Measurements from ENCODE around the gene PPIL1. TPM values are rescaled to one million over a fixed set of nuclear protein-coding genes. Genes with fewer than 3 reads are reported as not detected.

PPIL1 gene
- total and polyA plus RNA-seq, 10 of the 15 experiments (the other 5 are each of a cell fraction or from before 2014, with no cell fraction given), result 39.5 to 95.8 (median 70.5) TPM

DNA sequence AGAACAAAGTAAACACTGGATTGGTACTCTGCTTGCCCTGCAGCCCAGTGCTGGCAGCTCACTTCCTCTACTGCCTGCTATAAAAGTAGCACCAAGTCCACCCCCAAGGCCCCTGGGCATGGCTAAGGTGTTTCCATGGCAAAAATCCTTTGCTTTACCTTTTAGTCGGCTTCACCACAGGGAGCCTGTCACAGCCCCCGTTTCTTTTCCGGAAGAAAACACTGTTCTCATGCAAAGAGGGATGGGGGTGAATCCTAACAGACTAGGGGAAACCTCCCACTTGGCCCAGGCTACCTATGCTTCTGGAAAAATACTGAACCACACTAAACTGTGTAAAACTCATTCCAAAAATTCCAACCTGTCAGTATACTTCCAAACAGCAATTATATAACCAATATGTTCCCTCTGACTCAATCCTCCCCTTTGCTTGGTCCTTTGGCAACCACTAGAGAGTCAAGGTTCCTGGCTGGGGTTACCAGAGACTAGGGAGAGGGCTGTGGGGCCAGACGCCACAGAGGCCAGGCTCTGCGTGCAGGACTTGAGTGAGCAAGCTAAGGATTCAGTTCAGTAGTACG lies 16.1 kb downstream of the PPIL1 start (continued):
- TF ChIP-seq NKRF (conservative IDR thresholded peaks at IDR 0.05) (no peak), KLF5 (IDR thresholded peaks at IDR 0.05; ENCODE audit: partially characterized antibody) (no peak), E2F8 (IDR thresholded peaks at IDR 0.05; ENCODE audit: low read depth, partially characterized antibody) (no peak), KDM1A (IDR thresholded peaks at IDR 0.05; ENCODE audit: borderline replicate concordance) (no peak), ESRRA (IDR thresholded peaks at IDR 0.05; ENCODE audit: low read length) (no peak), CBX3 (IDR thresholded peaks at IDR 0.05; ENCODE audit: borderline replicate concordance, low read depth) (no peak)
- TF ChIP-seq, protein P1, sequence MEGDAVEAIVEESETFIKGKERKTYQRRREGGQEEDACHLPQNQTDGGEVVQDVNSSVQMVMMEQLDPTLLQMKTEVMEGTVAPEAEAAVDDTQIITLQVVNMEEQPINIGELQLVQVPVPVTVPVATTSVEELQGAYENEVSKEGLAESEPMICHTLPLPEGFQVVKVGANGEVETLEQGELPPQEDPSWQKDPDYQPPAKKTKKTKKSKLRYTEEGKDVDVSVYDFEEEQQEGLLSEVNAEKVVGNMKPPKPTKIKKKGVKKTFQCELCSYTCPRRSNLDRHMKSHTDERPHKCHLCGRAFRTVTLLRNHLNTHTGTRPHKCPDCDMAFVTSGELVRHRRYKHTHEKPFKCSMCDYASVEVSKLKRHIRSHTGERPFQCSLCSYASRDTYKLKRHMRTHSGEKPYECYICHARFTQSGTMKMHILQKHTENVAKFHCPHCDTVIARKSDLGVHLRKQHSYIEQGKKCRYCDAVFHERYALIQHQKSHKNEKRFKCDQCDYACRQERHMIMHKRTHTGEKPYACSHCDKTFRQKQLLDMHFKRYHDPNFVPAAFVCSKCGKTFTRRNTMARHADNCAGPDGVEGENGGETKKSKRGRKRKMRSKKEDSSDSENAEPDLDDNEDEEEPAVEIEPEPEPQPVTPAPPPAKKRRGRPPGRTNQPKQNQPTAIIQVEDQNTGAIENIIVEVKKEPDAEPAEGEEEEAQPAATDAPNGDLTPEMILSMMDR (IDR thresholded peaks at IDR 0.05 in 2 of 3, conservative IDR thresholded peaks at IDR 0.05 in 1 of 3; ENCODE audit: control insufficient read depth in 2 of 3, extremely low read depth in 1 of 3, insufficient read depth in 1 of 3, low read depth in 3 of 3, low read length in 3 of 3), result no peak
- TF ChIP-seq, protein P2, sequence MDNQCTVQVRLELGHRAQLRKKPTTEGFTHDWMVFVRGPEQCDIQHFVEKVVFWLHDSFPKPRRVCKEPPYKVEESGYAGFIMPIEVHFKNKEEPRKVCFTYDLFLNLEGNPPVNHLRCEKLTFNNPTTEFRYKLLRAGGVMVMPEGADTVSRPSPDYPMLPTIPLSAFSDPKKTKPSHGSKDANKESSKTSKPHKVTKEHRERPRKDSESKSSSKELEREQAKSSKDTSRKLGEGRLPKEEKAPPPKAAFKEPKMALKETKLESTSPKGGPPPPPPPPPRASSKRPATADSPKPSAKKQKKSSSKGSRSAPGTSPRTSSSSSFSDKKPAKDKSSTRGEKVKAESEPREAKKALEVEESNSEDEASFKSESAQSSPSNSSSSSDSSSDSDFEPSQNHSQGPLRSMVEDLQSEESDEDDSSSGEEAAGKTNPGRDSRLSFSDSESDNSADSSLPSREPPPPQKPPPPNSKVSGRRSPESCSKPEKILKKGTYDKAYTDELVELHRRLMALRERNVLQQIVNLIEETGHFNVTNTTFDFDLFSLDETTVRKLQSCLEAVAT (IDR thresholded peaks at IDR 0.05), result no peak

Data from GM12878 (cell line).